Activated T-cell treated with anti-CD3 and anti-CD28 coated beads for 4 hours (primary cell): ENCODE results near the gene GNAT1.

ENCODE experiments used
- DNase-seq: peaks from one replicate; pipeline ENCODE4 v3.0.0-alpha.2; 2020

The GNAT1 gene

DNA sequence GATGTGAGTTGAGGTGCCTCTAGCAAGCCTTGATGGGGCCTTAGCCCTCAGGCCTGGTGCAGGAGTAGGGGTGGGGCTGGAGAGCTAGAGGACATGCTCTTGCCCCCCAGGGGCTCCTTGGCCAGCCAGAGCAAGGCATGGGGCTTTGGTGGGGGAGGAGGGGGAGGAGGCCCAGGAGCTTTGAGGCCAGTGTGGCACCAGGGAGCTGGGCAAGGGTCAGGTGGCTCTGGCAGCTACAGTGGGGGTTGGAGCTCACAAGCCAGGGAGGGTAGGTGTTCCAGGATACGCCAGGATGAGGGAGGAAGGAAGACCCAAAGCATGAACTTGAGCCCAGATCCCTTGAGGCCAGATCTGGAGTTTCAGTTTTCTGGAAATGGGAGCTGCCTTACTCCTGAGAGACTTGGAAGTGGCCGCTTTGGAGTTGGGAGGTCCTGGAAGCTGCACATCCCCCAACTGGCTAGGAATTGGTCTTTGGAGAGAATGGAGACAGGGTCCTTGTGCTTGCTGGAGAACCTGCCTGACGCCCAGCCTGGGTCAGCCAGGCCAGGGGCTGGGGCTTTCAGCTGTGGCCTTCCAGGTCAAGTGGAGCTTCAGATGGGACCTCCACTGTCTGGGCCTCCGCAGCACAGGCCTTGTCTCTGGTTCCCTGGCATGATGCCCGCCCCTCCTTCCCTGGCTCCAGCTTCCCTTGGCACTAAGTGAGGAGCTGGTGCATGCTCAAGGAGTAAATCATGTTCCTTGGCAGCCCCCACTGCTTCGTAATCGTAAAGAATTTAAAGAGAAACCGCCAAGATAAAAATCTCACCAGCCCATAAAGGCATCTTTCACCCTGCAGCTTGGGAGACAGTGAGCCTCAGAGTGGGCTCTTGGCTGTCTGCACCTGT, 27.6 kb upstream of the GNAT1 start:
- DNase-seq = no peak

DNA sequence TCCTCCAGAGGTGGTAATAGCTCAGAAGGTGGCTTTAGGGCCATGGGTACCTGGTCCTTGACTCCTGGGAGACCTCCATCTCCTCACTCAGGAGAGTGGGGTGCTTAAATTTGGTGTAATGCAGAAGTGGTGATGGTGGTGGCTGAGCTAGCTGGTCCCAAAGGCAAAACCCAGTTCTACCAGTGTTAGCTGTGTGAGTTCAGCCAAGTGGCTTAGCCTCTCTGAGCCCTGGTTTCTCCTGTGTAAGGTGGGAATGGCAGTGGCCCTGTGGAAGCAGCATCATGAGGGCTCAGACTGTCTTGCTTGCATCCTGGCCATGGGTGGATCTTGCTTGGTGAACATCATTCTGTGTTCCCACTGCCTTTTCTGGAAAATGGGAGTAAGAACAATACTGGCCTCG, 26.9 kb upstream of the GNAT1 start:
- no peak for DNase-seq

DNA sequence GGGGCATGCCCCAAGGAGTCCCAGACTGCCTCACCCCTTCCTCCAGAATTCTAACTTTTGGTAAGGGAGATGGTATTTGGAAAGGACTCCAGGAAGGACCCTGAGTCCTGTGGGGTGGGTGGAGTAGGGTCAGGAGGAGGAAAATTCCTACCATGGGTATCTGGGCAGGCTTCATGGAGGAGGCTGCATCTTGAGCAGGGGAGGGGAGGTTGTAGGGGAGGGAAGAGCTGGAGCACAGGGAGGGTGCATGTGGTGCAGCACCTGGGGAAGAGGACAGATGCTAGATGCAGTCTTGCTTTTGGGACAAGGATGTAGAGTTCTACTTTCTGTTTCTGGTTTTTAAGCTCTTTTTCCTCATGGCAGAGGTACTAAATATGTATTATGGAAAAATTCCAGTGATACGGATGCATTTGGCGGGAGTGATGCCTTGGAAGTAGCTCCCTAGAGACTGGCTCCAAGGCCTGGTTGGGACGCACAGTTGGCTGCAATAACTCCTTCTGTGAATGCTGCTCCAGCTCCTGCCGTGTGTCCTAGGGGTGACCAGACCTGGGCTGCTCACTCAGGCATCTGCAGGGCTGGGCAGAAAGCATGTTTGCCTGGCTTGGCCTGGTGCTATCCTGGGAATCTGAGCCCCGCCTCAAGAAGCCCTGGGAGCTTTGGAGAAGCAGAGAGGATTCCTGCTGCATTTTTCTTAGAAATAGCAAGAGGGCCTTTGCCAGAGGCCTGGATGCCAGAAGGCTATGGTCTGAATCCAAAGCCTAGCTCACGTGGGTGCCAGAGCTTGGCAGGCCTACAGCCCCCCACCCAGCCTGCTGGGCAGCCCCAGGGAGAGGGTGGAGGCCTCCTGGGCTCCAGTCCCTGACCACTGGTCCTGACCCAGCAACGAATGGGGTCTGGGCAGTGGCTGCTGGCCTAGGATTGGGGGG, 26.2 kb upstream of the GNAT1 start:
- DNase-seq = no peak

DNA sequence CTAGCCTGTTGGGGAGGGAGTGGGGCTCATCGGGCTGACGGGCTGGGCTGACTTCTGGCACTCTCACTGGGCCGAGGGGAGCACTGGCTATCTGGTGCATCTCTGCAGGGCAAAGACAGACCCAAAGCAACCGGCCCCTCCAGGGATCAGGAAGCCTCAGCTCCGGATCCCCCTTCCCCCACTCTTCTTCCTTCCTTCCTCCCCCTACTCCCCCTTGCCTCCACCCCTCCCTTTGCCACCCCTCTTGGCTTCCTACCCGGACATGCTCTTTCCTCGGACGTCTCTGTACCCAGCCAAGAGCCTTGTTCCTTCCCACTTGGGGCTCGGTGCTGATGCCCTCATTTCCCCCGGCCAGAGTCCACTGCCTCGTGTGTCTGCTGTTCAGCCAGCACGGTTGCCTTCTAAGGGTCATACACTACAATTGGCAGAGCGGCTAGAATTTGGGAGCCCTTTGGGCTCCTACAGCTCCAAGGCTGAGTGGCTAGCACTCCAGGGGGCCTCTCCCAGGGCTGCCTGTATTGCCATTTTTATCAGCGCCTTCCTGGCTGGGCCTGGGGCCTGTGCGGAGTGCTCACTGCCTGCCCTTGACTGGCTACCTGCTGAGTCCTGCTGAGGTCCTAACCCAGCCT, 25.4 kb upstream of the GNAT1 start:
- no peak for DNase-seq

- no peak for DNase-seq
These were observed 24.8 kb upstream of the GNAT1 start for GRCh38 chr3:50166620-50167019.

- no peak for DNase-seq
These were observed 24.2 kb upstream of the GNAT1 start for GRCh38 chr3:50167069-50167840.

- DNase-seq = no peak
These were observed 23.6 kb upstream of the GNAT1 start for GRCh38 chr3:50167841-50168209.

DNA sequence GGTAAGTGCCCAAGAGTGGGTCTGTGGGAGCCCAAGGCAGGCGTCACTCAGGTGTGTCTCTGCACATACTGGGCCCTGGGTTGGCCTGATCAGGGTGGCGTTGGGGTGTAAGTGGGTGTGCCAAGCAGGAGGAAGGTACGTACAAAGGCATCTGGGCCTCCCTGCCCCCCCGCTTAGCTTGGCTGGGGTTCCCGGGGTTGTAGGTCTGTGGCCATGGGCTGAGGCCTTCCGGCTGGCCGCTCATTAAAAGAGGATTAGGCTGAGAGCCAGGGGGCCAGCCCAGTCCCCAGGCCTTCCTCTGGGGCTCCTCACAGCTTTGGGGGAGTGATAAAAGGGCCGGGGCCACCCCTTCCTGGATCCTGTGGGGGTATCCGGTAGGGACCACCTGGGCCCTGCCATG, 23.0 kb upstream of the GNAT1 start:
- DNase-seq = no peak

DNA sequence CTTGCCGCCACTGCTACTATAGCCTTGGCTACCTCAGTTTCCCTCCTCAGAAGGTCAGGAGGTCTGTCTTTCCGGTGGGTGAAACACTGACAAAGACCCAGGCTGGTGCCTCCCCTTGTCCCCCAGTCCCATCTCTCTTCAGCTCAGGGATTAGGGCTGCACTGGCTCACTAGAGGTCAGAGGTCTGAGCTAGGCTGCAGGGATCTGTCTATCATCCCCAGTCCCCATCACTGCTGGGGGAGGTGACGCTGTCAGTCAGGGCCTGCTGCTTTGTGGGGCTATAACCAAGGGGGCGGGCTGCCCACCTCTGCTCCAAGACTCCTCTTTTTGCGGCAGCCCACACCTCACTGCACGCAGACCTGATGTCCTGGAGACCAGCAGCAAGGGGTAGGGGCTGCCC, 22.6 kb upstream of the GNAT1 start:
- no peak for DNase-seq

DNA sequence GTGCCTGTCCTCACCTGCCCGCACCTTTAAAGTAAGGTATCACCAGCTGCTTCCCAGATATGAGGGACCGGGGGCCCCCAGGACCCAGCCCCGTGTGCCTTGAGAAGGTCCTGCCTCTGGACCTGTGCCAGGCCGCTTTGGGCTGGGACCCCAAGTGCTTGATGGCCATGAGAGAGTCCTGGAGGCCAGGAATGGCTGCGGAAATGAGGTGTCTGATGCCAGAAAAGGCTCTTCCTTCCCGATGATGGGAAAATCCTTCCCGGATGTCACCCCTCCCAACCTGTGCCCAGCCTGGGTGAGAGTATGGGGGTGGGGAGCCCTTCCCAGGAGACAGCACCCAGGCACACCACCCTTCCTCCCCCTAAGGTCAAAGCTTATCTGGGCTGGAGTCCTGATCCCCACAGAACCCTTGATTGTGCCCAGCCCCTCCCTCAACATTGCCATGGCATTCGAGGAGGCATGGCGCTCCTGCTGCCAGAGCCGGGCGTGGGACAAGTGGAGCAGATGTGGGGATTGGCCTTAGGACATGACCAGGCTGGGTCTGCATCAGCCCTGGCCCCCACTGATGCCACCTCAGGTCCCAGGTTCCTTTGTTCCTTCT, 22.1 kb upstream of the GNAT1 start:
- DNase-seq = no peak

DNA sequence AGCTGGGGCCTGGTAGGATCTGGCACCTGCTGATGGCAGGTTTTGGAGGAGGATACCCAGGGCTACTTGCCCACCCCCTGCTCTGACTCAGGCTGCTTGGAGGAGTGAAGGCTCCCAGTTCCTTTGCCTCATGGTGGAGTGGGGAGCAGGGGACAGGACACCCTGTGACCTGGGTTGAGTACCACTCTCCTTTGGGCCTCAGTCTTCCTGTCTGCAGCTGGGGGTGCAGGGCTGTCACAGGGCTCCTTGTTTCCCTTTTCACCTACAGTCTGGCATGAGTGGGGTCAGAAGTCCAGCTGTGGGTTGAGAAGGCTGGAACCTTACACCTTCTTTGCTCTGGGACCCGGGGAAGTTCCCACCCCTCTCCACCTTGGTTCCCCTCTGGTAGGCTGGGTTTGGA, 21.6 kb upstream of the GNAT1 start:
- DNase-seq = no peak

GRCh38 chr3:50170689-50171088, 20.7 kb upstream of the GNAT1 start:
- DNase-seq = no peak

DNA sequence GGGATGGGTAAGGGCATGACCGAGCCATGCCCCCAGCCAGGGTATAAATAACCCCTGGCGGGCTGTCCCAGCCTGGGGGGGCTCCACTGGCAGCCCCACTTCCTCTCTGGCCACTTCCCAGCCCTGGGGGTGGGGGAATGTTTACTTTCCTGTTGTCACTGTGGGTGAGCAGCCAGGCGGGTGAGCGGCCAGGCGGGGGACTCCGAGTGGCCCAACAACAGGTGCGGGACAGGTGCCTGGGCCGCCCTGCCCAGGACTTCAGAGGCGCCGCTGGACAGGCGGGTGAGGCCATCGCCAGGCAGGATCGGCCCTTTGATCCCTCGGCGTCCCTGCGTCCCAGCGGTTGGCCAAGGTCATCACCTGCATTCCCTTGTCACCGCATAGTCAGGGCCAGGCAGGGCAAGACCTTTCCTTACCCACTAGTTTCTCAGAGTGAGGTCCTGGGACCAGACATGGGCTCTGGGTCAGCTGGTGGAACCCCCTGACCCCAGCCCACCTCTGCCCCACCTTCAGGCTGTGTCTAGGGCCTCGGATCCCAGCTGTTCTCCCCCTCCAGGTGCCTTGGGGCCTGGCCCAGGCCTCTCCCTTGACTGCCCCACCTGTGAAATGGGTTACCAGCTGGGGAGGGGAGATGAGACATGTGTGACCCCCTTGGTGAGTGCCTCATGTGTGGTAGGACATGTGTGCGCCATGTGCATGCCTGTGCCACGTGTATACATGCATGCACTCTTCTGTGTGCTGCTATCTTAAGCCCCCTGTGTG, 19.7 kb upstream of the GNAT1 start:
- no peak for DNase-seq

DNA sequence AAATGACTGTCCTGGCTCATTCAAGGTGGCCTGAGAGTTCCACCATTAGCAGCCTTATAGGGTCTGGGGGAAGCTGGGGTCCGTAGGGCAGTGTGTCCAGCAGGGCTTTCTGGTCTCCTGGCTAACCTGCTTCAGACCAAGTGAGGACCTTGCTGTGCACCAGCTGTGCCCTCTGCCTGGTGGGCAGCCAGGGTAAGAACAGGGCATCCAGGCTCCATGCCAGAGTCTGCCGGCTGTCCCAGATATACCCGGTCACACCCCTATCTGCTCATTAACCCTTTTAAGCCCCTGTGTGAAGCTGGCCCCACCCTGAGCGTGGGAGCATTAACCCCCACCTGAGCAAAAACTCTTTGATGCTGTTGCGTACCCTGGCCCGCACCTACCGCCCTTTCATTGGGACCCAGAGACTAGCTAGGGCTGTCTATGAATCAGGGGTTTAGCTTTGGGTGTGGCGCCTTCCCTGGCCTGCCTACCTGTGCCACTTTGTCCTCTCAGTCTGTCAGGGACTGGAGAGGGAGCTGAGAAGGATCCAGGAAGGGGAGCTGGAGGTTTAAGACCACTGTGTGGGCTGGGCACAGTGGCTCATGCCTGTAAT, 18.7 kb upstream of the GNAT1 start:
- no peak for DNase-seq

DNA sequence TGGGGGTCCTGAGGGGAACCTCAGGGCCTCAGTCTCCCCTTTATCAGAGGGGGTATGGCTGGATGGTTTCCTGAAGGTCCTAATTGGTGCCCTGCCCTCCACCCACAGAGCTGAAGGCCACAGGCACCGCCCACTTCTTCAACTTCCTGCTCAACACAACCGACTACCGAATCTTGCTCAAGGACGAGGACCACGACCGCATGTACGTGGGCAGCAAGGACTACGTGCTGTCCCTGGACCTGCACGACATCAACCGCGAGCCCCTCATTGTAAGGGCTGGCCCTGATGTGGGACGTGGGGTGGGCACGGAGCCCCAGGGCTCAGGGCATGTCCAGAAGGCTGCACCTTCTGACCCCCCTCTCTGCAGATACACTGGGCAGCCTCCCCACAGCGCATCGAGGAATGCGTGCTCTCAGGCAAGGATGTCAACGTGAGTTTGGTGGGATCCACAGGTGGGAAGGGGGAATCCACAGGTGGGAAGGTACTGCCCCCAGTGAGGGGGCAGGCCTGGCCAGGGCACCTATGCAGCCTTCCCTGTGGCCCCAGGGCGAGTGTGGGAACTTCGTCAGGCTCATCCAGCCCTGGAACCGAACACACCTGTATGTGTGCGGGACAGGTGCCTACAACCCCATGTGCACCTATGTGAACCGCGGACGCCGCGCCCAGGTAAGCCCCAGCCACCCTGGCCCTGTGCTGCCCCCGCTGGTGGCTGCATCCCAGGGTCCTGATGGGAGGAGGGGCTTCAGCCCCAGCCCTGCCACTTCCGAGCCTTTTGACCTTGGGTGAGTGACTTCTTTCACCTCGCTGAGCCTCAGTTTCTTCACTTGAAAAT, 17.5 kb upstream of the GNAT1 start:
- no peak for DNase-seq

DNA sequence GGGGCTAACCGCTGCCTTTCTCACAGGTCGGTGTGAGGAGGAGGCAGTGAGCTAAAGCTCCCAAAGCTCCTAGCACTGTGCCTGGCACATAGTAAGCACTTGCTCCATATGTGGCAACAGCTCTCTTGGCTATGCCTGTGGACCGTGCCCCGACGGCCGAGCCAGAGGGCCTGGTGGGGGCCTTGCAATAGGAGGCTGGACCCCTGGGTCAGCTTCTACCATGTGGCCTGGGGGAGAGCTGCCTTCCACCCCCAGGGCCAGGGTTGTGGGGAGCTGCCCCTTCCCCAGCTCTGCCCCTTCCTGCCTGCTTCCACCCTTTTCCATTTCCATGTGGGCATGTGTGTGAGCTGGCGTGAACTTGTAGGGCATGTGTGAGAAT, 16.9 kb upstream of the GNAT1 start:
- no peak for DNase-seq

DNA sequence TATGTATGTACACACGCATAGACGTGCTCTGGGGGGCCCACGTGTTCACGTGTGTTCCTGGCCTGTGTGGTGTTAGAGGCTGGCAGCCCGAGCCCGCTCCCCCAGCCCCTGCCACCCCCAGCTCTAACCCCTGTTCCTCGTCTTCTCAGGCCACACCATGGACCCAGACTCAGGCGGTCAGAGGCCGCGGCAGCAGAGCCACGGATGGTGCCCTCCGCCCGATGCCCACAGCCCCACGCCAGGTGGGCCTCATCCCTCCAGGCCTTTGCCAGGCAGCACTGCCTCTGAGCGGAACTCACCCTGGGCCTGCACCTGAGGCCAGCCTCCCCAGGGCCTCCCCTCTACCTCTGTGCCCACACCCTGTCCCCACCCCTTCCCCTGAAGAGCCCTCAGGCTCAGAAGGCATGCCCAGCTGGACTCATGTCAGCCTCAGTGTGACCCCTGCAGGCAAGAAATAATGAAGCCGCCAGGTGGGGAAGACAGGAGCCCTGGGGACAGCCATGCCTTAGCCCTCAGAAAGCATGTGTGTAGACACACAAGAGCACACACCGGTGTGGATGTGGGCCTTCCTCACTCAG, 16.4 kb upstream of the GNAT1 start:
- DNase-seq = no peak

GRCh38 chr3:50177346-50177745, 14.1 kb upstream of the GNAT1 start:
- DNase-seq = no peak

GRCh38 chr3:50179710-50180109, 11.7 kb upstream of the GNAT1 start:
- DNase-seq = no peak

DNA sequence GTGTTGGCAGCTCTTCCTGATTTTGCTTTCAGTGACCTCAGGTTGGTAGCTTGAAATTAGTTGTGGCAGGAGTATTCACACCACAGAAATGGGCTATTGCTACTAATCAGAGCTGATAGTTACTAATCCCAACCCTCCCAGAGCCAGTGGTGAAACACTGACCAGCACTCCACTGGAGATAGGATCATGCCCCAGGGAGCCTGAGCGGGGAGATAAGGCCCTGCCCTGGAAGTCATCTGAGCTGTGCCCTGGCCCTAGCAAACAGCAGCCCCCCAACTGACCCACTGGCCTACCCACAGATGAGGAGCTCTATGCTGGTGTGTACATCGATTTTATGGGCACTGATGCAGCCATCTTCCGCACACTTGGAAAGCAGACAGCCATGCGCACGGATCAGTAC, 9.4 kb upstream of the GNAT1 start:
- no peak for DNase-seq
